H1 (cell line): ENCODE results near the gene TRIM41. TPM values are rescaled to one million over a fixed set of nuclear protein-coding genes. Genes with fewer than 3 reads are reported as not detected.

ENCODE experiments used
- CREB1 ChIP-seq: IDR thresholded peaks from 2 replicates; pipeline ENCODE4 v1.6.1; 2012; ENCODE audit warnings: inconsistent platforms
- CTBP2 ChIP-seq: IDR thresholded peaks from 2 replicates; pipeline ENCODE4 v1.7.0; 2011; ENCODE audit warnings: borderline replicate concordance, mild to moderate bottlenecking, moderate library complexity, mixed read lengths, low read length; ENCODE audit not compliant: insufficient read depth, insufficient read length
- PHF8 ChIP-seq: fragments of 200-600 bp; sonication (generic); conservative IDR thresholded peaks from 2 replicates; pipeline ENCODE4 v1.7.1; 2012; ENCODE audit warnings: low read depth, mild to moderate bottlenecking, inconsistent platforms, low read length, moderate library complexity
- polyA plus RNA-seq, 7 experiments: library from polyadenylated mRNA; depleted of rRNA in 3 of 7; stranded (reverse) in 5 of 7; unstranded in 2 of 7; fragments of >200 nt in 5 of 7; fragments of 200-250 nt in 2 of 7; gene quantifications; 1 replicate in 5 of 7; 2 replicates in 1 of 7; 4 replicates in 1 of 7; pipeline versions ENCODE4 v1.2.1 to v1.2.3, GENCODE V29; 2011 to 2013; ENCODE audit warnings: missing spikeins in 2 of 7, mixed read lengths in 2 of 7
- total RNA-seq: library from RNA; stranded (reverse); fragmentation: NEBNext Ultra II Directional; extraction: Animal tissue kit (Norgen Biotek cat#: 25700); gene quantifications from 2 replicates; pipeline ENCODE4 v1.2.1, GENCODE V29; 2021

TRIM41 gene
- total and polyA plus RNA-seq, 2 of the 8 experiments (the other 6 are each of a cell fraction or from before 2014, with no cell fraction given): 12.9 to 21.6 TPM

DNA sequence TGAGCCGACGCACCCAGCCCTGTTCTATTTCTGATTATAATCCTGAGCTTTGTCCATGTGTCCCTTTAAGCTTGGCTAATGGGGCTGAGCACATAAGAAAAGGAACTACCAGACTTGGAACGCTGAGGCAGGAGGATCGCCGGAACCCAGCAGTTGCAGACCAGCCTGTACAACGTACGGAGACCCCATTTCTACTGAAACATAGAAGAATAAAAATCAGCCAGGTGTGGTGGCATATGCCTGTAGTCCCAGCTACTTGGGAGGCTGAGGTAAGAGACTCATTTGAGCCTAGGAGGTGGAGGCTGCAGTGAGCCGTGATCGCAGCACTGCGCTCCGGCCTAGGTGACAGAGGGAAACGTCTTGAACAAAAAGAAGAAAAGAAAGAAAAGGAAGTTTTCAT is 40.4 kb upstream of the TRIM41 start (continued):
- TF ChIP-seq CTBP2 (no peak), CREB1 (no peak), PHF8 (no peak)
